ENCODE measurements around the gene FAM167B. TPM values are rescaled to one million over a fixed set of nuclear protein-coding genes. Genes with fewer than 3 reads are reported as not detected.

The FAM167B gene
- total and polyA plus RNA-seq, 8 donors = 3.7 to 16.8 (median 4.8) TPM

DNA sequence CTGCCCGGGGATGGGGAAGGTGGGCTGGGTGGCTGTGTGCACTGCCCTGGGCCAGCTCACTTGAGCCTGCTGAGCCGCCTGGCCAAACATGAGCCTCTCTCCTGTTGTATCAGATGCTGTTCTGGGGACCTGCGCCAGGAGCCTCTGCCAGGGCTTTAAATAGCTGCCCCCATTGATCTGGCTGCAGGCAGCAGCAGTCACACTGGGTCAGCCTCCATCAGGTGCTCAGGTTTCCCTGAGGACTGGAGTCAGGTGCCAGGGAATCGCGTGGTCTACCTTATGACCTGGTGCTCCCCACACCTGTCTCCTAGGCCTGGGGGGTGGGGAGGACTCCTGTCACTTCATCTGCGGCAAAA is 47.3 kb upstream of the FAM167B start:
- H3K36me3 ChIP-seq = peaks cover 4 to 42% of the 10 kb centered on the region in 2 donors
- peak overlapping the region; percentile 64 to 73 for H3K27ac ChIP-seq
- ATAC-seq (no peak), DNase-seq (peak in 1 of 4 donors; percentile 61)
- H3K9me3 ChIP-seq = no peaks in the 10 kb centered on the region
- H3K4me3 ChIP-seq = peak overlapping the region in 1 of 2 donors; percentile 64
- H3K27me3 ChIP-seq = no peaks in the 10 kb centered on the region
- peaks cover 14 to 26% of the 10 kb centered on the region in 2 donors for H3K4me1 ChIP-seq
- intact Hi-C loops (cut with DNase I) = no loop called here
- TF ChIP-seq CTCF (IDR thresholded peaks at IDR 0.05) = no peak

DNA sequence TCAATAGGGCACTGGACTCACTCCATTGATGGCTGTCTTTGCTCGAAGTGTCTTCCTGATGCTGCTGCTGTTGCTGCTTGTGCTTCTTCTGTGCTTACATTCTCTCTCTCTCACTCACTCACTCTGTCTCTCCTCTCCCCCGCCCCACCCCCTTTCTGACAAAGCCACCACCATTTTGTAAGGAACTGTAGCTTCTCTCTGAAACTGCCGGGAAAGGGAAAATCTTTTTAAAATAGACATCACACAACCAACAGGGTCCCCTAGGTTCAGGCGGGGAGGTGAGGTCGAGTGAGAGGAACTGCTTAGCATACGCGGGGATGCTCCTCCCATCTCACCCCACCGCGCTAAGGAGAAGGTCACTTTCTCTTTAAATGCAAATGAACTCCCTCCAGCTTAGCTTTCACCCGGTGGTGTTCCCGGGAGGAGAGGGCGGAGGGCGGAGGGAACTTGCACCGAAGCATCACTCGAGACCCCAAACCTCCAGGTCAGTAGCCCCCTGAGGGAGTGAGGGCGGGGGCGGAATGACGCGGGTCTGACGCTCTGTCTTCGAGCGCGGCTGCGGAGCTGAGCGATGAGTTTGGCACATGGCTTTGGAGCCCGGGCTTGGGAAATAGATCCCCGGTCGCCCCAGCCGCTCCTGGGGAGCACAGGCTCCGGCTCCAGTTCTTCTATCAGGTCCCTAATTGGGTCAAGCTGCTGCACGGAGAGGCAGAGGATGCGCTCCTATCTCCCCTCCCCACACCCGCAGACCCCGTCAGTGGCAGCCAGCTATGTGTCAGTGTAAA is 46.6 kb upstream of the FAM167B start, which contains the start of gene CCDC28B:
CCDC28B (plus strand) TSS at position 370 of the 785 bp plus-strand sequence. CDS start 1,341 bp downstream, outside the sequence.
- H3K27ac ChIP-seq = peak within 1 kb of the TSS; percentile 64 to 73
- peaks cover 14 to 31% of the 10 kb centered on the region in 2 donors for H3K4me1 ChIP-seq
- no peaks in the 10 kb centered on the region for H3K27me3 ChIP-seq
- no peaks in the 10 kb centered on the region for H3K9me3 ChIP-seq
- ATAC-seq (peak; percentile 44), DNase-seq (peak; percentile 62 to 85 (median 72))
- peak within 1 kb of the TSS; percentile 55 to 64 for H3K4me3 ChIP-seq
- H3K36me3 ChIP-seq = peaks cover 0 to 35% of the 10 kb centered on the region in 2 donors
- no peak for TF ChIP-seq CTCF (IDR thresholded peaks at IDR 0.05)
- intact Hi-C loops (cut with DNase I) = no loop called here

DNA sequence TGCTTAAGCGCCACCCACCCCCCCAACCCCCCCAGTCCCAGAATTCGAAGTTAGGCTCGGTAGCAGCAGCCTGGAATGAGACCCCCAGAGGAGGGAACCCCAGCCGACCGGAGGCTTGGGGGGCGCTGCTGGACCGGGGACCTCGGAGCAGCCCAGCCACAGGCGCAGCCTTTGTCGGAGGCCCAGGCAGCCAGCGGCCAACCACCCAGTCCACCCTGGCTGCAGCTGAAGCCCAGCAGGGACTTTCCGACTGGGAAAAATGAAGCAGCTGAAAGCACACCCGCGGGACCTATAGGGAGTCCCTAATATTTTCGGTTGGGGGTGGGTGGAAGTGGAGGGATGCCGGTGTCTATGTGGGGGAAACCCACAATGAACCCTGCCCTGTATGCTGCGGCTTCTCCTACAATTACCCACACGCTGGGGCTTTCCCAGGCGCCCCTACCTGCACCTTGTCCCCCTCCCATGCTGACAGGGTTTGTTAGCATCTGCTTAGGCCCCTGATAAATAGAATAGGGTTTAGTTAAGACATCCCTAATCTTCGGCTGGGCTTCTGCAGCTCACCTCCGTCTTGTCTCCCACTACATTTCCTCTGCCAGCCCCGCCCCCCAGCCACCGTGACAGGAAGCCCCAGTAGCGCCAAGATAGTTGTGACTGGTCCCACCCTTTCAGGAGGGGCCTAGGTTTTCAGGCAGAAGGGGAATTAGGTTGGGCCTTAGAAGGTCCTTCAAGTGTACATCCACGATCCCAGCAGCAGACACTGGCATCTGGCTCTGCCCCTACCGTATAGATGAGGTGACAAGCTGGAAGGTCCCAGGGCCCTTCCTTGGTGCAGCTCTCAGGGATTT is 45.8 kb upstream of the FAM167B start:
- peak overlapping the region; percentile 64 to 73 for H3K27ac ChIP-seq
- H3K27me3 ChIP-seq = no peaks in the 10 kb centered on the region
- peak; percentile 54 to 78 (median 68) for DNase-seq
- peak; percentile 26 for ATAC-seq
- peak overlapping the region; percentile 55 to 64 for H3K4me3 ChIP-seq
- no peak for TF ChIP-seq CTCF (IDR thresholded peaks at IDR 0.05)
- no peaks in the 10 kb centered on the region for H3K9me3 ChIP-seq
- peaks cover 18 to 38% of the 10 kb centered on the region in 2 donors for H3K4me1 ChIP-seq
- intact Hi-C loops (cut with DNase I) = no loop called here
- H3K36me3 ChIP-seq = peaks cover 0 to 27% of the 10 kb centered on the region in 2 donors

GRCh38 chr1:32204943-32205361 is 42.1 kb upstream of the FAM167B start:
- H3K4me1 ChIP-seq = peaks cover 15 to 35% of the 10 kb centered on the region in 2 donors
- peak; percentile 18 for ATAC-seq
- H3K27me3 ChIP-seq = no peaks in the 10 kb centered on the region
- peak overlapping the region; percentile 55 to 69 for H3K4me3 ChIP-seq
- TF ChIP-seq CTCF (IDR thresholded peaks at IDR 0.05) = no peak
- DNase-seq = peak in 1 of 4 donors; percentile 77
- H3K27ac ChIP-seq = peak overlapping the region in 1 of 2 donors; percentile 61
- no peaks in the 10 kb centered on the region for H3K9me3 ChIP-seq
- intact Hi-C loops (cut with DNase I) = no loop called here
- H3K36me3 ChIP-seq = no peaks in the 10 kb centered on the region

Measured in left lung (tissue), 10 donors.